Testis (tissue), 3 donors: Measurements from ENCODE around the gene GTF2F1. TPM values are rescaled to one million over a fixed set of nuclear protein-coding genes. Genes with fewer than 3 reads are reported as not detected.
"Not testable (repeated sequence)": the region's sequence is repeated elsewhere in the genome, so short reads cannot be mapped to it uniquely, and the experiment has no call there.

Experiments used
- DNase-seq: peaks from one replicate; pipeline ENCODE4 v3.0.0-alpha.2; 2019
- H3K27ac ChIP-seq, 2 donors: fragments of 200-600 bp; sonication (generic); one replicate each; pipeline ENCODE4 v1.5.1; 2019
- H3K27me3 ChIP-seq: fragments of 200-600 bp; sonication (generic); one replicate; pipeline ENCODE4 v1.5.1; 2019
- H3K36me3 ChIP-seq: fragments of 200-600 bp; sonication (generic); one replicate; pipeline ENCODE4 v1.5.1; 2017; ENCODE audit warnings: low read depth; ENCODE audit errors: missing control alignments
- H3K4me1 ChIP-seq: fragments of 200-600 bp; sonication (generic); one replicate; pipeline ENCODE4 v1.5.1; 2019
- H3K4me3 ChIP-seq, 2 donors: fragments of 200-600 bp; sonication (generic); one replicate each; pipeline ENCODE4 v1.5.1; 2017 to 2019
- H3K9me3 ChIP-seq: fragments of 200-600 bp; sonication (generic); one replicate; pipeline ENCODE4 v1.5.1; 2017
- POLR2A ChIP-seq: fragments of 450-650 bp; IDR thresholded peaks from one replicate; pipeline ENCODE4 v1.6.1; 2017; ENCODE audit warnings: antibody characterized with exemption, mild to moderate bottlenecking, moderate library complexity
- WGBS, 2 donors: methylation state at CpG; one replicate each; pipeline ENCODE4 v1.1.5; 2018; 5-methylcytosine and 5-hydroxymethylcytosine counted together
- intact Hi-C: fragments of 100-400 bp; cut with DNase I; formaldehyde crosslinking; loops from one replicate; pipeline ENCODE4 v1.15.1; 2023; ENCODE audit warnings: low total_unique reads
- polyA plus RNA-seq: library from polyadenylated mRNA; stranded (reverse); fragments of 350-450 nt; fragmentation: Illumina TruSeq; extraction: RNeasy Lipid Tissue Mini Kit (QIAGEN cat#74804); gene quantifications from one replicate; pipeline ENCODE4 v1.2.3, GENCODE V29; 2014; ENCODE audit warnings: low read depth, low replicate concordance; ENCODE audit not compliant: insufficient read depth
- total RNA-seq, 2 donors: library from RNA; depleted of rRNA; stranded (reverse); fragments of >200 nt; gene quantifications; one replicate each; pipeline ENCODE4 v1.2.3, GENCODE V29; 2016
- TF ChIP-seq, protein P1 (sequence below), 3 experiments: fragments of 450-650 bp in 2 of 3; fragments of 200-600 bp in 1 of 3; sonication (generic) in 1 of 3; IDR thresholded peaks; one replicate each; pipeline ENCODE4 v1.5.1; 2016 to 2019; ENCODE audit warnings: antibody characterized with exemption in 3 of 3, mild to moderate bottlenecking in 2 of 3, moderate library complexity in 1 of 3

The GTF2F1 gene
- total and polyA plus RNA-seq, 3 donors from 2014 or later, result 78.1 to 122 (median 81.1) TPM

DNA sequence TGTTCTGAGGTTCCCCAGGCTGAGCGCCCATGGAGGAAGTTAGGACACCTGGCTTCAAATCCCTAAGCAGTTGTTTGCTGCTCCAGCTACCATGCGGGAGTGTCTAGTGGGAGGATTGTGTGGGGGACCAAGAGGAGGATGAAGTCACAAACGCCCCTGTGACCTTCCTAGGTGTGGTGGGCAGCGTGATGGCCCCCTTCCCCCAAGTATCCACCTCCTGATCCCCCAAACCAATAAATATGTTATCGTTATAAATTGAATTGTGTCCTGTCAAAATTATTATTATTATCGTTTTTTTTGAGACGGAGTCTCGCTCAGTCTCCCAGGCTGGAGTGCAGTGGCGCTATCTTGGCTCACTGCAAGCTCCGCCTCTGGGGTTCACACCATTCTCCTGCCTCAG is 40.7 kb upstream of the GTF2F1 start, which contains the start of gene SLC25A41:
TSS of gene SLC25A41 (minus strand) at position 101 of the 400 bp plus-strand sequence. CDS start at position 31, 70 bp downstream.
- TF ChIP-seq, protein P1, sequence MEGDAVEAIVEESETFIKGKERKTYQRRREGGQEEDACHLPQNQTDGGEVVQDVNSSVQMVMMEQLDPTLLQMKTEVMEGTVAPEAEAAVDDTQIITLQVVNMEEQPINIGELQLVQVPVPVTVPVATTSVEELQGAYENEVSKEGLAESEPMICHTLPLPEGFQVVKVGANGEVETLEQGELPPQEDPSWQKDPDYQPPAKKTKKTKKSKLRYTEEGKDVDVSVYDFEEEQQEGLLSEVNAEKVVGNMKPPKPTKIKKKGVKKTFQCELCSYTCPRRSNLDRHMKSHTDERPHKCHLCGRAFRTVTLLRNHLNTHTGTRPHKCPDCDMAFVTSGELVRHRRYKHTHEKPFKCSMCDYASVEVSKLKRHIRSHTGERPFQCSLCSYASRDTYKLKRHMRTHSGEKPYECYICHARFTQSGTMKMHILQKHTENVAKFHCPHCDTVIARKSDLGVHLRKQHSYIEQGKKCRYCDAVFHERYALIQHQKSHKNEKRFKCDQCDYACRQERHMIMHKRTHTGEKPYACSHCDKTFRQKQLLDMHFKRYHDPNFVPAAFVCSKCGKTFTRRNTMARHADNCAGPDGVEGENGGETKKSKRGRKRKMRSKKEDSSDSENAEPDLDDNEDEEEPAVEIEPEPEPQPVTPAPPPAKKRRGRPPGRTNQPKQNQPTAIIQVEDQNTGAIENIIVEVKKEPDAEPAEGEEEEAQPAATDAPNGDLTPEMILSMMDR (IDR thresholded peaks at IDR 0.05), result no peak
- TF ChIP-seq POLR2A, result no peak
- intact Hi-C loops, result no loop called here
- no peak for DNase-seq
- Histone ChIP-seq H3K36me3 (no peaks in the 10 kb centered on the region), H3K27ac (no peak within 1 kb of the TSS), H3K9me3 (no peaks in the 10 kb centered on the region), H3K27me3 (no peaks in the 10 kb centered on the region), H3K4me1 (no peaks in the 10 kb centered on the region), H3K4me3 (no peak within 1 kb of the TSS)
- WGBS, 2 donors, result 81 to 85% methylated on average over 10 of the region's 10 CpGs

DNA sequence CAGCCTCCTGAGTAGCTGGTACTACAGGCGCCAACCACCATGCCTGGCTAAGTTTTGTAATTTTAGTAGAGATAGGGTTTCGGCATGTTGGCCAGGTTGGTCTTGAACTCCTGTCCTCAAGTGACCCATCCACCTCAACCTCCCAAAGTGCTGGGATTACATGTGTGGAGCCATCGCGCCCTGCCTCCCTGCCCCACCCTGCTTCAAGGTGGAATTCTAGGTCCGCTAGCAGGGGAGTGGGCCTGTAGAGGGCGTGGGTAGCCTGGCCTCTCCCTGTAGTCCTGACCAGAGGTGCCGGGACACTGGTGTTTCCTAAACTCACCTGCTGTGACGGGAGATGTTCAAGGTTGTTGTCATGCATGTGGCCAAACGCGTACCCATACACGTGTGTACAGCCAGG is 40.2 kb upstream of the GTF2F1 start:
- Histone ChIP-seq H3K36me3 (no peaks in the 10 kb centered on the region), H3K9me3 (no peaks in the 10 kb centered on the region), H3K4me3 (no peak overlapping the region), H3K4me1 (no peaks in the 10 kb centered on the region), H3K27ac (no peak overlapping the region), H3K27me3 (no peaks in the 10 kb centered on the region)
- no peak for TF ChIP-seq POLR2A
- TF ChIP-seq, protein P1 (IDR thresholded peaks at IDR 0.05), result no peak
- intact Hi-C loops, result no loop called here
- 82 to 88% methylated on average over 4 to 11 of the region's 11 CpGs for WGBS, 2 donors
- DNase-seq, result no peak

DNA sequence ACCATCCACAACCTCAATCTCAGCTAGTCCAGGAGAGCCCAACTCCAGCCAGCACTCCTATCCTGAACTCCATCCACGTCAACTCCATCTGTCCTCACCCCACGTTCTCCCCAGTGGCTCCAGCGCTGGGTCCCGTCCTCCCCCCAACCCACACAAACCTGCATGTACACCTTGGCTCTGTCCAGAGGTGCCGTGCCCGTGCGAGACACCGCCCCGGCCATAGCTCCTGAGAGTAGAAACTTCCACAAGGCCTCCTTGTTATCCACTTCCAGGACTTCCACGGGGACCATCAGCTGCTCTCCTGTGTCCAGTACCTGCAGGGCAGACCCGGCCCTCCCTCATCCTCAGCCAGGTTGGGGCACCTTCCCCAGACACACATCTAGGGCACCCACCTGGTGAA is 38.9 kb upstream of the GTF2F1 start:
- WGBS, 2 donors, result 90 to 94% methylated on average over 11 of the region's 11 CpGs
- DNase-seq, result no peak
- Histone ChIP-seq H3K27me3 (no peaks in the 10 kb centered on the region), H3K4me1 (no peaks in the 10 kb centered on the region), H3K4me3 (no peak overlapping the region), H3K27ac (no peak overlapping the region), H3K36me3 (no peaks in the 10 kb centered on the region), H3K9me3 (no peaks in the 10 kb centered on the region)
- intact Hi-C loops, result no loop called here
- TF ChIP-seq POLR2A, result no peak
- TF ChIP-seq, protein P1 (IDR thresholded peaks at IDR 0.05), result no peak

DNA sequence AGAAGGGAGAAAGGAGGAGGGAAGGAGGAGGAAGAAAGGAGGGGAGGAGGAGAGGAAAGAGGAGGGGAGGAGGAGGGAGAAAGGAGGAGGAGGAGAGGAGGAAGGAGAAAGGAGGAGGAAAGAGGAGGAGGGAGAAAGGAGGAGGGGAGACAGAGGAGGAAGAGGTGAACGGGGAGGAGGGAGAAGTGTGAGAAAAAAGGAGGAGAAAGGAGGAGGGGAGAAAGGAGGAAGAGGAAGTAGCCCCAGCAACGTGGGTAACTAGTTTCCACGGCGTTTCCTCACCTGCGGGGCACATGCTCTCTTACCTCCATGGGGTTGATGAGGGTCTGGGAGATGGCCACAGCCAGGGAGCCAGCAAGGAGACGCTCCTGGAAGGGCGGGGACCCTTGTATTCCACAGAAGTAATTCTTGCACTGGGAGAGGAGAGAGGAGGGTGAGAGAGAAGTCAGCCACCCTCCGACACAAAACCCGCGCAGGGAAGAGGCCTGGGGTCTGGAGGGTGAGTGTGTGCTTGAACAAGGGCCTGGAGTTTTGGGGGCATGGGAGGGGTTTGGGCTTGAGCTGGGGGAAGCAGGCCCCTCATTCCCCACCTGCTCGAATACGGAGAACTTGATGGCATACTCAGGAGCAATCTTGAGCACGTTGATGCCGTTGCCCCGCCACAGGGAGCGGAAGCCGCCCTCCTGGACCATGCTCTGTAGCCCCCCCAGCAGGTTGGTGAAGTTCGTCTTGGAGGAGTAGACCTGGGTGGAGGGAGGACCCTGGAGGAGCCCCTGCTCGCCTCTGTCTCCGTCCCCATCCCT is 36.7 kb upstream of the GTF2F1 start:
- 65 to 68% methylated on average over 20 of the region's 20 CpGs for WGBS, 2 donors
- intact Hi-C loops, result loop anchor here (5.0 kb wide), 1 partner anchor 37 kb away; the partner anchor contains the start of gene GTF2F1
- Histone ChIP-seq H3K9me3 (no peaks in the 10 kb centered on the region), H3K36me3 (no peaks in the 10 kb centered on the region), H3K4me1 (no peaks in the 10 kb centered on the region), H3K4me3 (no peak overlapping the region), H3K27ac (no peak overlapping the region), H3K27me3 (no peaks in the 10 kb centered on the region)
- TF ChIP-seq, protein P1 (IDR thresholded peaks at IDR 0.05), result no peak
- no peak for TF ChIP-seq POLR2A
- DNase-seq, result no peak

DNA sequence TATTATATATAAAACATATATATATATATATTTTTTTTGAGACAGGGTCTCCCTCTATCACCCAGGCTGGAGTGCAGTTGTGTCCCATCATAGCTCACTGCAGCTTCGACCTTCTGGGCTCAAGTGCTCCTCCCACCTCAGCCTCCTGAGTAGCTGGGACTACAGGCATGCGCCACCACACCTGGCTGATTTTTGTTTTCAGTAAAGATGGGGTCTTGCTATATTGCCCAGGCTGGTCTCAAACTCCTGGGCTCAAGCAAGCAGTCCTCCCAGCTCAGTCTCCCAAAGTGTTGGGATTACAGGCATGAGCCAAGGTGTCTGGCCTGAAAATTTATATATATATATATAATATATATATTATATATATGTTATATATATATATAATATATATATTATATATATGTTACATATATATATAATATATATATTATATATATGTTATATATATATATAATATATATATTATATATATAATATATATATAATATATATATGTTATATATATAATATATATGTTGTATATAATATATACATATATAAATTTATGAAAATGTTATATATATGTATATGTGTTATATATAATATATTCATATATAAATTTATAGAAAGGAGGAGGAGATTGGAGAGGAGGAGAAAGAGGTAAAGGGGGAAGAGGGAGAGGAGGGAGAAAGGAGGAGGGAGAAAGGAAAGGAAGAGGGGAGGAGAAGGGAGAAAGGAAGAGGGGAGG is 35.9 kb upstream of the GTF2F1 start:
- DNase-seq, H3K36me3 ChIP-seq, H3K4me1 ChIP-seq, H3K9me3 ChIP-seq, H3K27me3 ChIP-seq, H3K4me3 ChIP-seq, H3K27ac ChIP-seq: not testable (repeated sequence)
- intact Hi-C loops, result loop anchor here (5.0 kb wide), 1 partner anchor 37 kb away; the partner anchor contains the start of gene GTF2F1
- 82 to 94% methylated on average over 2 of the region's 2 CpGs for WGBS, 2 donors
